Caco-2 (cell line): ENCODE data around the gene SLC6A17. TPM values are rescaled to one million over a fixed set of nuclear protein-coding genes. Genes with fewer than 3 reads are reported as not detected.

ENCODE experiments used
- BruUV-seq: library from RNA; stranded (reverse); fragments of 400-500 nt; replicated peaks from 2 replicates; lab custom pipeline; 2021; lab: Mats Ljungman, UMichigan
- CTCF ChIA-PET: fragments of 300-600 bp; sonication (Branson Sonifier 250); formaldehyde crosslinking; loops from one replicate; lab custom pipeline; 2022; ENCODE audit warnings: antibody characterized with exemption; lab: Charles Lee
- POLR2A ChIA-PET: fragments of 300-600 bp; sonication (Branson Sonifier 250); formaldehyde crosslinking; loops from one replicate; lab custom pipeline; 2022; ENCODE audit warnings: antibody characterized with exemption; lab: Charles Lee
- DNase-seq, 2 experiments: peaks; one replicate each; pipeline versions ENCODE4 v3.0.0 to v3.0.0-alpha.2; 2020 to 2022
- H3K27me3 ChIP-seq: replicated peaks from 2 replicates; pipeline ENCODE4 v1.6.0; 2011; ENCODE audit warnings: low read length; ENCODE audit not compliant: control insufficient read depth, insufficient read depth
- H3K36me3 ChIP-seq: 2 replicates; pipeline ENCODE4 v1.5.1; 2011; ENCODE audit warnings: low read length; ENCODE audit not compliant: control insufficient read depth, insufficient read depth
- H3K4me1 ChIP-seq: fragments of 250-450 bp; sonication (Bioruptor Pico); 2 replicates; pipeline ENCODE4 v1.5.1; 2020; ENCODE audit warnings: mild to moderate bottlenecking
- H3K4me3 ChIP-seq: 2 replicates; pipeline ENCODE4 v1.5.1; 2011; ENCODE audit warnings: low read depth, mild to moderate bottlenecking, control low read depth, low read length
- H3K9me3 ChIP-seq: fragments of 250-450 bp; sonication (Bioruptor Pico); 2 replicates; pipeline ENCODE4 v1.5.1; 2020; ENCODE audit warnings: mild to moderate bottlenecking, moderate library complexity
- H3K27ac Mint-ChIP-seq: one replicate; pipeline ENCODE4 v1.8.0; 2022; ENCODE audit warnings: mixed read lengths; ENCODE audit not compliant: unreplicated experiment
- H3K27me3 Mint-ChIP-seq: one replicate; pipeline ENCODE4 v1.8.0; 2022; ENCODE audit warnings: mixed read lengths; ENCODE audit not compliant: insufficient read depth, unreplicated experiment
- H3K36me3 Mint-ChIP-seq: one replicate; pipeline ENCODE4 v1.8.0; 2022; ENCODE audit warnings: mild to moderate bottlenecking, mixed read lengths; ENCODE audit not compliant: insufficient read depth, unreplicated experiment
- H3K4me1 Mint-ChIP-seq: one replicate; pipeline ENCODE4 v1.8.0; 2022; ENCODE audit warnings: low read depth, mixed read lengths; ENCODE audit not compliant: unreplicated experiment
- H3K4me3 Mint-ChIP-seq: one replicate; pipeline ENCODE4 v1.8.0; 2022; ENCODE audit warnings: mild to moderate bottlenecking, moderate library complexity, mixed read lengths; ENCODE audit not compliant: unreplicated experiment
- H3K9me3 Mint-ChIP-seq: one replicate; pipeline ENCODE4 v1.8.0; 2022; ENCODE audit warnings: mixed read lengths; ENCODE audit not compliant: unreplicated experiment
- CTCF ChIP-seq, 2 experiments: fragments of 200-600 bp in 1 of 2; IDR thresholded peaks; 1 replicate in 1 of 2; 2 replicates in 1 of 2; pipeline versions ENCODE4 v1.5.1 to v1.8.0; 2011 to 2022; ENCODE audit warnings: antibody characterized with exemption in 1 of 2, control low read depth in 1 of 2, inconsistent platforms in 1 of 2, low read depth in 1 of 2, low read length in 1 of 2, mild to moderate bottlenecking in 1 of 2, moderate library complexity in 1 of 2; ENCODE audit not compliant: insufficient read depth in 1 of 2, severe bottlenecking in 1 of 2, unreplicated experiment in 1 of 2
- intact Hi-C: fragments of 100-400 bp; cut with micrococcal nuclease; formaldehyde crosslinking; loops from one replicate; pipeline ENCODE4 v1.10.0; 2022; ENCODE audit not compliant: unreplicated experiment
- total RNA-seq: library from RNA; stranded (reverse); gene quantifications from 2 replicates; pipeline ENCODE4 v1.2.3, GENCODE V29; 2022

Gene SLC6A17
- total RNA-seq, 1 experiment from 2014 or later = not detected

- ChIA-PET CTCF (interaction anchor here (5.1 kb wide), 1 partner anchor 108 kb away, joined by 89 read pairs; no protein-coding TSS in a partner anchor), POLR2A (no interaction called here)
- H3K27me3 ChIP-seq = no peaks in the 10 kb centered on the region
- intact Hi-C loops = no loop called here
- no peaks in the 10 kb centered on the region for H3K9me3 ChIP-seq
- no peak overlapping the region for H3K27ac Mint-ChIP-seq
- H3K27me3 Mint-ChIP-seq = no peaks in the 10 kb centered on the region
- peaks cover 4% of the 10 kb centered on the region; the same call in 1 of the 2 replicates for H3K4me1 ChIP-seq
- no peak for TF ChIP-seq CTCF (IDR thresholded peaks at IDR 0.05; ENCODE audit: insufficient read depth in 1 of 2, low read depth in 1 of 2, low read length in 1 of 2, severe bottlenecking in 1 of 2, unreplicated experiment in 1 of 2)
- H3K36me3 ChIP-seq = no peaks in the 10 kb centered on the region
- no TSS peak for BruUV-seq
- no peak overlapping the region for H3K4me3 Mint-ChIP-seq
- no peak overlapping the region for H3K4me3 ChIP-seq
- H3K36me3 Mint-ChIP-seq = peaks cover 4% of the 10 kb centered on the region
- H3K4me1 Mint-ChIP-seq = no peaks in the 10 kb centered on the region
- no peaks in the 10 kb centered on the region for H3K9me3 Mint-ChIP-seq
- no peak for DNase-seq
Measured at GRCh38 chr1:110205591-110206155, 55.4 kb downstream of the SLC6A17 start.

GRCh38 chr1:110206261-110206920, 56.1 kb downstream of the SLC6A17 start:
- POLR2A ChIA-PET = no interaction called here

More at GRCh38 chr1:110206261-110206920, 56.1 kb downstream of the SLC6A17 start:
- Histone ChIP-seq H3K4me1 (peaks cover 4% of the 10 kb centered on the region; the same call in 1 of the 2 replicates), H3K4me3 (no peak overlapping the region), H3K9me3 (no peaks in the 10 kb centered on the region), H3K36me3 (no peaks in the 10 kb centered on the region), H3K27me3 (no peaks in the 10 kb centered on the region)
- H3K9me3 Mint-ChIP-seq = no peaks in the 10 kb centered on the region
- no peaks in the 10 kb centered on the region for H3K27me3 Mint-ChIP-seq
- intact Hi-C loops = no loop called here
- H3K27ac Mint-ChIP-seq = no peak overlapping the region
- no TSS peak for BruUV-seq
- no peak for DNase-seq
- CTCF ChIA-PET = interaction anchor here (0.9 to 5.1 kb wide), 6 partner anchors 40 to 289 kb away, joined by 3 to 89 read pairs (median 14); no protein-coding TSS in a partner anchor
- H3K4me1 Mint-ChIP-seq = no peaks in the 10 kb centered on the region
- H3K4me3 Mint-ChIP-seq = no peak overlapping the region
- peaks cover 4% of the 10 kb centered on the region for H3K36me3 Mint-ChIP-seq
- no peak for TF ChIP-seq CTCF (IDR thresholded peaks at IDR 0.05; ENCODE audit: insufficient read depth in 1 of 2, low read depth in 1 of 2, low read length in 1 of 2, severe bottlenecking in 1 of 2, unreplicated experiment in 1 of 2)
